Stimulated activated CD8-positive, alpha-beta memory T cell treated with anti-CD3 and anti-CD28 coated beads, Interleukin-15, amount 100 ng/mL, for 48 hours (primary cell): ENCODE measurements around the gene ZNF160.
"Not testable (repeated sequence)": the region's sequence is repeated elsewhere in the genome, so short reads cannot be mapped to it uniquely, and the experiment has no call there.

Experiments used
- DNase-seq, 2 donors: peaks; one replicate each; pipeline ENCODE4 v3.0.0-alpha.2; 2020; ENCODE audit warnings: low read depth in 2 of 2

Gene ZNF160

GRCh38 chr19:53103234-53104203, at the start of gene ZNF160:
ZNF160 (minus strand) TSS chr19:53103422; CDS start chr19:53086276, 17,146 bp downstream.
- DNase-seq, result peak; percentile 97 to 98

- DNase-seq, result no peak
These were observed 44.4 kb upstream of the ZNF160 start for GRCh38 chr19:53147645-53148044.

- DNase-seq, result no peak
These were observed 37.1 kb upstream of the ZNF160 start for GRCh38 chr19:53140351-53140750.

- DNase-seq, result no peak
These were observed 33.2 kb upstream of the ZNF160 start for GRCh38 chr19:53136432-53136831.

GRCh38 chr19:53132141-53132991, 29.1 kb upstream of the ZNF160 start, which contains the start of gene ZNF415:
ZNF415 (minus strand) TSS chr19:53132910; CDS start chr19:53122676, 10,234 bp downstream.
- peak; percentile 9 to 12 for DNase-seq

GRCh38 chr19:53131727-53132126, 28.5 kb upstream of the ZNF160 start:
- DNase-seq, result no peak

GRCh38 chr19:53131085-53131590, 27.9 kb upstream of the ZNF160 start:
- no peak for DNase-seq

- no peak for DNase-seq
These were observed 27.3 kb upstream of the ZNF160 start for GRCh38 chr19:53130506-53130905.

GRCh38 chr19:53126733-53127526, 23.7 kb upstream of the ZNF160 start:
- not testable (repeated sequence) for DNase-seq

- no peak for DNase-seq
These were observed 20.2 kb upstream of the ZNF160 start for GRCh38 chr19:53123400-53123799.

- DNase-seq, result no peak
These were observed 9.1 kb upstream of the ZNF160 start for GRCh38 chr19:53112286-53112685.

GRCh38 chr19:53109527-53109926, 6.3 kb upstream of the ZNF160 start:
- no peak for DNase-seq

- peak; percentile 5 to 26 for DNase-seq
These were observed 427 bp downstream of the ZNF160 start for GRCh38 chr19:53102756-53103233.

GRCh38 chr19:53102206-53102755, 941 bp downstream of the ZNF160 start:
- no peak for DNase-seq

GRCh38 chr19:53101518-53101917, 1.7 kb downstream of the ZNF160 start:
- DNase-seq, result peak in 1 of 2 donors; percentile 4

- not testable (repeated sequence) for DNase-seq
These were observed 4.7 kb downstream of the ZNF160 start for GRCh38 chr19:53098570-53098969.

GRCh38 chr19:53096982-53097690, 6.1 kb downstream of the ZNF160 start:
- not testable (repeated sequence) for DNase-seq

GRCh38 chr19:53096579-53096978, 6.6 kb downstream of the ZNF160 start:
- not testable (repeated sequence) for DNase-seq

GRCh38 chr19:53094754-53095575, 8.3 kb downstream of the ZNF160 start:
- DNase-seq, result no peak
